Activated CD8-positive, alpha-beta T cell treated with anti-CD3 and anti-CD28 coated beads, Interleukin-2, amount 10 ng/mL, durations not matched to agents 7 days and 5 days (primary cell): ENCODE results near the gene SNAPIN. TPM values are rescaled to one million over a fixed set of nuclear protein-coding genes. Genes with fewer than 3 reads are reported as not detected.

Experiments
- ATAC-seq: fragments of 150-1000 bp; cut with Tn5 transposase; one replicate; pipeline ENCODE4 v1.10.0; 2021; ENCODE audit warnings: moderate library complexity
- CTCF ChIA-PET: fragments of 350-600 bp; sonication (Branson Sonifier 250); formaldehyde crosslinking; loops from one replicate; lab custom pipeline; 2021; ENCODE audit warnings: antibody characterized with exemption; lab: Charles Lee
- POLR2A ChIA-PET: fragments of 350-600 bp; sonication (Branson Sonifier 250); formaldehyde crosslinking; loops from one replicate; lab custom pipeline; 2021; ENCODE audit warnings: antibody characterized with exemption; lab: Charles Lee
- DNase-seq: peaks from one replicate; pipeline ENCODE4 v3.0.0-alpha.2; 2020
- H3K27ac Mint-ChIP-seq: one replicate; pipeline ENCODE4 v1.8.0; 2021; ENCODE audit warnings: mild to moderate bottlenecking, mixed read lengths
- H3K27me3 Mint-ChIP-seq: one replicate; pipeline ENCODE4 v1.8.0; 2021; ENCODE audit warnings: low read depth, mixed read lengths
- H3K36me3 Mint-ChIP-seq: one replicate; pipeline ENCODE4 v1.8.0; 2021; ENCODE audit warnings: low read depth, mixed read lengths
- H3K4me1 Mint-ChIP-seq: one replicate; pipeline ENCODE4 v1.8.0; 2021; ENCODE audit warnings: low read depth, mixed read lengths
- H3K4me3 Mint-ChIP-seq: one replicate; pipeline ENCODE4 v1.8.0; 2021; ENCODE audit warnings: mild to moderate bottlenecking, mixed read lengths
- H3K9me3 Mint-ChIP-seq: one replicate; pipeline ENCODE4 v1.8.0; 2022; ENCODE audit warnings: mixed read lengths; ENCODE audit not compliant: insufficient read depth
- total RNA-seq, 2 experiments: library from RNA; stranded (reverse); gene quantifications; one replicate each; pipeline ENCODE4 v1.2.3, GENCODE V29; 2021

Gene SNAPIN
- total RNA-seq, 2 experiments from 2014 or later: 36.5 to 37.7 TPM

GRCh38 chr1:153614906-153615305 is 43.6 kb upstream of the SNAPIN start:
- POLR2A ChIA-PET: interaction anchor here (3.1 kb wide), 1 partner anchor 19 kb away, joined by 15 read pairs; the partner anchor contains the start of gene CHTOP

GRCh38 chr1:153615406-153615805 is 43.1 kb upstream of the SNAPIN start:
- ATAC-seq (no peak), DNase-seq (no peak)
- ChIA-PET CTCF (interaction anchor here (0.8 to 10.2 kb wide), 8 partner anchors 9 to 106 kb away, joined by 3 to 120 read pairs (median 8); partner anchors contain the start of genes S100A13 and S100A6), POLR2A (interaction anchor here (0.9 to 3.1 kb wide), 3 partner anchors 13 to 70 kb away, joined by 3 to 15 read pairs (median 3); partner anchors contain the start of genes CHTOP, S100A1 and S100A4)
- peaks cover 9% of the 10 kb centered on the region for H3K4me1 Mint-ChIP-seq
- no peaks in the 10 kb centered on the region for H3K36me3 Mint-ChIP-seq
- no peaks in the 10 kb centered on the region for H3K9me3 Mint-ChIP-seq
- no peak overlapping the region for H3K4me3 Mint-ChIP-seq
- H3K27ac Mint-ChIP-seq: no peak overlapping the region
- H3K27me3 Mint-ChIP-seq: no peaks in the 10 kb centered on the region

More at GRCh38 chr1:153614906-153615305, 43.6 kb upstream of the SNAPIN start:
- Mint-ChIP-seq H3K27ac (no peak overlapping the region), H3K9me3 (no peaks in the 10 kb centered on the region), H3K27me3 (no peaks in the 10 kb centered on the region), H3K4me3 (no peak overlapping the region), H3K4me1 (peaks cover 9% of the 10 kb centered on the region), H3K36me3 (no peaks in the 10 kb centered on the region)
- CTCF ChIA-PET: interaction anchor here (0.9 to 10.2 kb wide), 7 partner anchors 10 to 105 kb away, joined by 6 to 120 read pairs (median 9); partner anchors contain the start of genes S100A13 and S100A6
- no peak for DNase-seq
- no peak for ATAC-seq

GRCh38 chr1:153616144-153616916 is 42.2 kb upstream of the SNAPIN start, which contains the start of gene S100A14:
S100A14 (minus strand) TSS chr1:153616325; CDS start chr1:153615858, 467 bp downstream.
- H3K27me3 Mint-ChIP-seq: no peaks in the 10 kb centered on the region
- no peaks in the 10 kb centered on the region for H3K36me3 Mint-ChIP-seq
- DNase-seq: no peak
- H3K4me3 Mint-ChIP-seq: no peak within 1 kb of the TSS
- H3K9me3 Mint-ChIP-seq: no peaks in the 10 kb centered on the region
- H3K4me1 Mint-ChIP-seq: peaks cover 9% of the 10 kb centered on the region
- ChIA-PET CTCF (interaction anchor here (0.8 to 10.2 kb wide), 11 partner anchors 10 to 370 kb away, joined by 3 to 120 read pairs (median 8); partner anchors contain the start of genes RAB13, S100A1, S100A13 and S100A6), POLR2A (interaction anchor here (0.6 to 3.1 kb wide), 5 partner anchors 9 to 71 kb away, joined by 3 to 15 read pairs (median 3); partner anchors contain the start of genes CHTOP, S100A1 and S100A4)
- ATAC-seq: no peak
- H3K27ac Mint-ChIP-seq: peak within 1 kb of the TSS; percentile 26

GRCh38 chr1:153616917-153617311 is 41.6 kb upstream of the SNAPIN start:
- DNase-seq (no peak), ATAC-seq (no peak)
- no peaks in the 10 kb centered on the region for H3K9me3 Mint-ChIP-seq
- H3K27ac Mint-ChIP-seq: peak overlapping the region; percentile 26
- H3K36me3 Mint-ChIP-seq: no peaks in the 10 kb centered on the region
- no peaks in the 10 kb centered on the region for H3K27me3 Mint-ChIP-seq
- no peak overlapping the region for H3K4me3 Mint-ChIP-seq
- POLR2A ChIA-PET: interaction anchor here (0.7 kb wide), 1 partner anchor 8 kb away, joined by 4 read pairs; no protein-coding TSS in a partner anchor
- CTCF ChIA-PET: interaction anchor here (1.1 to 10.2 kb wide), 14 partner anchors 9 to 370 kb away, joined by 4 to 120 read pairs (median 6); partner anchors contain the start of genes CHTOP, RAB13, S100A1 and S100A13
- H3K4me1 Mint-ChIP-seq: peaks cover 9% of the 10 kb centered on the region

- H3K36me3 Mint-ChIP-seq: no peaks in the 10 kb centered on the region
- no peaks in the 10 kb centered on the region for H3K27me3 Mint-ChIP-seq
- CTCF ChIA-PET: interaction anchor here (0.6 to 10.2 kb wide), 26 partner anchors 10 to 369 kb away, joined by 3 to 120 read pairs (median 4); partner anchors contain the start of genes CHTOP, RAB13, S100A1 and S100A13
- DNase-seq: peak; percentile 86
- POLR2A ChIA-PET: interaction anchor here (2.7 kb wide), 1 partner anchor 16 kb away, joined by 9 read pairs; the partner anchor contains the start of gene CHTOP
- H3K4me3 Mint-ChIP-seq: no peak overlapping the region
- no peaks in the 10 kb centered on the region for H3K9me3 Mint-ChIP-seq
- H3K27ac Mint-ChIP-seq: peak overlapping the region; percentile 30
- peaks cover 9% of the 10 kb centered on the region for H3K4me1 Mint-ChIP-seq
- ATAC-seq: peak; percentile 98
These were observed 40.8 kb upstream of the SNAPIN start for GRCh38 chr1:153617663-153618062.

- no peaks in the 10 kb centered on the region for H3K27me3 Mint-ChIP-seq
- H3K36me3 Mint-ChIP-seq: no peaks in the 10 kb centered on the region
- ChIA-PET POLR2A (interaction anchor here (2.7 kb wide), 1 partner anchor 14 kb away, joined by 9 read pairs; the partner anchor contains the start of gene CHTOP), CTCF (interaction anchor here (0.9 to 10.2 kb wide), 8 partner anchors 10 to 367 kb away, joined by 3 to 120 read pairs (median 36); partner anchors contain the start of genes CHTOP, RAB13, S100A1 and S100A13)
- no peak for DNase-seq
- H3K27ac Mint-ChIP-seq: no peak overlapping the region
- peaks cover 9% of the 10 kb centered on the region for H3K4me1 Mint-ChIP-seq
- no peaks in the 10 kb centered on the region for H3K9me3 Mint-ChIP-seq
- H3K4me3 Mint-ChIP-seq: no peak overlapping the region
- ATAC-seq: no peak
These were observed 39.3 kb upstream of the SNAPIN start for GRCh38 chr1:153619171-153619570.

- POLR2A ChIA-PET: interaction anchor here (1.4 kb wide), 1 partner anchor 11 kb away, joined by 3 read pairs; no protein-coding TSS in a partner anchor
- no peak overlapping the region for H3K4me3 Mint-ChIP-seq
These were observed 35.4 kb upstream of the SNAPIN start for GRCh38 chr1:153623101-153623500.

GRCh38 chr1:153624965-153625611 is 33.4 kb upstream of the SNAPIN start:
- Mint-ChIP-seq H3K27ac (no peak overlapping the region), H3K27me3 (no peaks in the 10 kb centered on the region), H3K4me1 (peaks cover 11% of the 10 kb centered on the region), H3K4me3 (no peak overlapping the region), H3K36me3 (no peaks in the 10 kb centered on the region), H3K9me3 (no peaks in the 10 kb centered on the region)
- POLR2A ChIA-PET: interaction anchor here (1.1 kb wide), 1 partner anchor 8 kb away, joined by 4 read pairs; no protein-coding TSS in a partner anchor
- ATAC-seq (no peak), DNase-seq (no peak)
- CTCF ChIA-PET: interaction anchor here (3.9 kb wide), 1 partner anchor 114 kb away, joined by 16 read pairs; no protein-coding TSS in a partner anchor

More at GRCh38 chr1:153623101-153623500, 35.4 kb upstream of the SNAPIN start:
- no peak for ATAC-seq
- Mint-ChIP-seq H3K27me3 (no peaks in the 10 kb centered on the region), H3K27ac (no peak overlapping the region), H3K36me3 (no peaks in the 10 kb centered on the region), H3K9me3 (no peaks in the 10 kb centered on the region), H3K4me1 (peaks cover 11% of the 10 kb centered on the region)
- DNase-seq: no peak
- CTCF ChIA-PET: interaction anchor here (1.3 to 2.8 kb wide), 3 partner anchors 11 to 113 kb away, joined by 3 to 15 read pairs (median 4); partner anchors contain the start of gene CHTOP

GRCh38 chr1:153626477-153626903 is 32.0 kb upstream of the SNAPIN start:
- Mint-ChIP-seq H3K27ac (no peak overlapping the region), H3K36me3 (no peaks in the 10 kb centered on the region), H3K27me3 (no peaks in the 10 kb centered on the region), H3K4me3 (no peak overlapping the region), H3K4me1 (peaks cover 13% of the 10 kb centered on the region), H3K9me3 (no peaks in the 10 kb centered on the region)
- no peak for DNase-seq
- no peak for ATAC-seq
- ChIA-PET POLR2A (no interaction called here), CTCF (interaction anchor here (1.1 to 6.9 kb wide), 7 partner anchors 8 to 116 kb away, joined by 4 to 51 read pairs (median 10); partner anchors contain the start of genes S100A14 and S100A16)

GRCh38 chr1:153626904-153627714 is 31.4 kb upstream of the SNAPIN start, which contains the start of gene S100A13:
S100A13 (minus strand) TSS chr1:153627505; CDS start chr1:153626472, 1,033 bp downstream.
- Mint-ChIP-seq H3K36me3 (no peaks in the 10 kb centered on the region), H3K4me1 (peaks cover 18% of the 10 kb centered on the region), H3K9me3 (no peaks in the 10 kb centered on the region), H3K27me3 (no peaks in the 10 kb centered on the region), H3K4me3 (no peak within 1 kb of the TSS), H3K27ac (no peak within 1 kb of the TSS)
- POLR2A ChIA-PET: interaction anchor here (0.6 to 1.1 kb wide), 2 partner anchors 24 to 31 kb away, joined by 3 read pairs; no protein-coding TSS in a partner anchor
- CTCF ChIA-PET: interaction anchor here (0.9 to 6.9 kb wide), 12 partner anchors 9 to 359 kb away, joined by 3 to 51 read pairs (median 5); partner anchors contain the start of genes RAB13, S100A14, S100A16 and S100A4
- no peak for DNase-seq
- ATAC-seq: no peak
